ENCODE results near the gene LMLN. TPM values are rescaled to one million over a fixed set of nuclear protein-coding genes. Genes with fewer than 3 reads are reported as not detected.

The LMLN gene
- total RNA-seq, 2 experiments from 2014 or later: 2.1 to 2.2 TPM

- intact Hi-C loops (cut with micrococcal nuclease): no loop called here
- CTCF ChIA-PET: interaction anchor here (2.0 kb wide), 1 partner anchor 12 kb away, joined by 13 read pairs; no protein-coding TSS in a partner anchor
- H3K27ac Mint-ChIP-seq: no peak overlapping the region
- H3K27me3 Mint-ChIP-seq (ENCODE audit: low read depth): peaks cover 19% of the 10 kb centered on the region
- peaks cover 6% of the 10 kb centered on the region for H3K4me1 Mint-ChIP-seq (ENCODE audit: low read depth)
- H3K9me3 Mint-ChIP-seq: peaks cover 9% of the 10 kb centered on the region
- no peaks in the 10 kb centered on the region for H3K36me3 Mint-ChIP-seq (ENCODE audit: low read depth)
- no peak overlapping the region for H3K4me3 Mint-ChIP-seq
- no peak for DNase-seq
Observed at GRCh38 chr3:198092276-198092675, 132.3 kb downstream of the LMLN start.

- Mint-ChIP-seq H3K4me3 (no peak overlapping the region), H3K27me3 (ENCODE audit: low read depth) (peaks cover 11% of the 10 kb centered on the region), H3K27ac (no peak overlapping the region), H3K9me3 (peaks cover 12% of the 10 kb centered on the region), H3K36me3 (ENCODE audit: low read depth) (no peaks in the 10 kb centered on the region), H3K4me1 (ENCODE audit: low read depth) (peaks cover 7% of the 10 kb centered on the region)
- intact Hi-C loops (cut with micrococcal nuclease): no loop called here
- DNase-seq: no peak
- CTCF ChIA-PET: interaction anchor here (1.0 kb wide), 1 partner anchor 188 kb away, joined by 4 read pairs; no protein-coding TSS in a partner anchor
Observed at GRCh38 chr3:198093112-198093679, 133.2 kb downstream of the LMLN start.

Other genes starting within 250 kb of the LMLN start
- 10 to 100 TPM; 20.8 to 22.0 TPM for gene RUBCN, start 223.3 kb upstream of the LMLN start, total RNA-seq
- 10 to 100 TPM; 25.1 to 27.6 TPM for gene FYTTD1, start 210.3 kb upstream of the LMLN start, total RNA-seq
- gene LRCH3, start 169.0 kb upstream of the LMLN start, total RNA-seq: 10 to 100 TPM; 30.8 to 36.0 TPM
- 1,000 to 10,000 TPM; 1,826 to 1,852 TPM for gene RPL35A, start 10.0 kb upstream of the LMLN start, total RNA-seq